ENCODE measurements around the gene ZKSCAN3.

ZKSCAN3 gene

DNA sequence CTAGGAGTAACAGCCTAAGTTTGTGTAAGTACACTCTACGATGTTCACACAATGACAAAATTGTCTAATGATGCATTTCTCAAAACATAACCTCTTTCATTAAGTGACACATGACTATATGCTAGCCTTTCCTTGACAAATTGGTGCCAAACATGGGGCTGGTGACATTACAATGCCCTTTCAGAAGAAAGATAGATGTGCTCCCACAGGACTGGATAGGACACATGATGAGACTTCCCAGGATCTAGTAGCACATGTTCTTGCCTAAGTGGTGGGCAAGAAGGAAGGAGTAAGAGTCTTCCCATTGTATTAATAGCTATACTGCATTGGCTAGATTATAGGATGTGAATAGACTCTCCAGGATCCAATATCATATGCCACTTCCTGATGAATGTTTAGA lies 21.5 kb downstream of the ZKSCAN3 start:
- in situ Hi-C loops (cut with MboI; ENCODE audit: low pct_unique_long_range_greater_than_20kb, low sequenced_read_pairs, unreplicated experiment), result loop anchor here (25.0 kb wide), 1 partner anchor 1209 kb away; no protein-coding TSS in a partner anchor
- DNase-seq (ENCODE audit: low spot score), result no peak
- TF ChIP-seq, protein P1, sequence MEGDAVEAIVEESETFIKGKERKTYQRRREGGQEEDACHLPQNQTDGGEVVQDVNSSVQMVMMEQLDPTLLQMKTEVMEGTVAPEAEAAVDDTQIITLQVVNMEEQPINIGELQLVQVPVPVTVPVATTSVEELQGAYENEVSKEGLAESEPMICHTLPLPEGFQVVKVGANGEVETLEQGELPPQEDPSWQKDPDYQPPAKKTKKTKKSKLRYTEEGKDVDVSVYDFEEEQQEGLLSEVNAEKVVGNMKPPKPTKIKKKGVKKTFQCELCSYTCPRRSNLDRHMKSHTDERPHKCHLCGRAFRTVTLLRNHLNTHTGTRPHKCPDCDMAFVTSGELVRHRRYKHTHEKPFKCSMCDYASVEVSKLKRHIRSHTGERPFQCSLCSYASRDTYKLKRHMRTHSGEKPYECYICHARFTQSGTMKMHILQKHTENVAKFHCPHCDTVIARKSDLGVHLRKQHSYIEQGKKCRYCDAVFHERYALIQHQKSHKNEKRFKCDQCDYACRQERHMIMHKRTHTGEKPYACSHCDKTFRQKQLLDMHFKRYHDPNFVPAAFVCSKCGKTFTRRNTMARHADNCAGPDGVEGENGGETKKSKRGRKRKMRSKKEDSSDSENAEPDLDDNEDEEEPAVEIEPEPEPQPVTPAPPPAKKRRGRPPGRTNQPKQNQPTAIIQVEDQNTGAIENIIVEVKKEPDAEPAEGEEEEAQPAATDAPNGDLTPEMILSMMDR (IDR thresholded peaks at IDR 0.05; ENCODE audit: extremely low read depth, insufficient read depth, missing control alignments), result no peak

DNA sequence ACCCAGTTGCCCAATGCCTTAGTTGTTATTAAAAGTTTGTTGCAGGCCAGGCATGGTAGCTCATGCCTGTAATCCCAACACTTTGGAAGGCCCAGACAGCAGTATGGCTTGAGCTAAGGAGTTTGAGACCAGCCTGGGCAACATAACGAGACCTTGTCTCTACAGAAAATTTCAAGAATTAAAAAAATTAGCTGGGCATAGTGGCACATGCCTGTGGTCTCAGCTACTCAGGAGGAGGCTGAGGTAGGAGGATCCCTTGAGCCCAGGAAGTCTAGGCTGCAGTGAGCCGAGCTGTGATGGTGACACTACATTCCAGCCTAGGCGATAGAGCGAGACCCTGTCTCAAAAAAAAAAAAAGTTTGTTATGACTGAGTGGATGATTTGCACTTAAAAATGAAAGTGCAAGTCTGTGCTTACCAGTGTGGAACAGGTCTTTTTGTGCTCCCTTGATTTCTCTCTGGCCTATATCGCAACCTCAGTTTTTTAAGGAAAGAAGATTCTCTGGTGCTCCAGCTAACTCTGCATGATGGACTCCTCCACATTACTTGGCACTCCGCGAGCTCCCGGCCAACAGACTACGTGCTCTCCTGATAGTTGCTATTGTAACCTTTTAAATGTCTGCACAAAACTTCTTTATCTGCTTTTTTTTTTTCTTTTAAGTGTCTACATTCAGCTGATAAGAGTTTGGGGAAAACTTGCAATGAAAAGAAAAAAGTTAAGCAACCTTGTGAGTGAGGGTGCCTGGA lies 22.1 kb downstream of the ZKSCAN3 start:
- TF ChIP-seq, protein P1 (IDR thresholded peaks at IDR 0.05; ENCODE audit: extremely low read depth, insufficient read depth, missing control alignments), result no peak
- DNase-seq (ENCODE audit: low spot score), result peak; percentile 48
- in situ Hi-C loops (cut with MboI; ENCODE audit: low pct_unique_long_range_greater_than_20kb, low sequenced_read_pairs, unreplicated experiment), result loop anchor here (25.0 kb wide), 1 partner anchor 1210 kb away; no protein-coding TSS in a partner anchor

DNA sequence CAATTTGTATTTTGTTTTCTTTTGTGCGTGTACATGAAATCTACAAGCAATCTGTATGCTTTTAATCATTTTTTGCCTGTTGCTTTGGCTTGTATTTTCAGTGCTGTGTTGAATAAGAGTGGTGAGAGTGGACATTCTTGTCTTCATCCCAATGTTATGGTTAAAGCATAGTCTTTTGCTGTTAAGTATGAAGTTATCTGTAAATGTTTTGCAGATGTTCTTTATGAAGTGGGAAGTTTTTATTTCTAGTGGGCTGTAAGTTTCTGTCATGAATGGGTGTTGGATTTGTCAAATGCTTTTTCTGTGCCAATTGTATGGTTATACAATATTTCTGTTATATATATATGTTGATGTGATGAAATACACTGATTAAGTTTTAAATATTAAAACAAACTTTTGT lies 24.2 kb downstream of the ZKSCAN3 start:
- TF ChIP-seq, protein P1 (IDR thresholded peaks at IDR 0.05; ENCODE audit: extremely low read depth, insufficient read depth, missing control alignments), result no peak
- in situ Hi-C loops (cut with MboI; ENCODE audit: low pct_unique_long_range_greater_than_20kb, low sequenced_read_pairs, unreplicated experiment), result loop anchor here (25.0 kb wide), 1 partner anchor 1212 kb away; no protein-coding TSS in a partner anchor
- DNase-seq (ENCODE audit: low spot score), result no peak

DNA sequence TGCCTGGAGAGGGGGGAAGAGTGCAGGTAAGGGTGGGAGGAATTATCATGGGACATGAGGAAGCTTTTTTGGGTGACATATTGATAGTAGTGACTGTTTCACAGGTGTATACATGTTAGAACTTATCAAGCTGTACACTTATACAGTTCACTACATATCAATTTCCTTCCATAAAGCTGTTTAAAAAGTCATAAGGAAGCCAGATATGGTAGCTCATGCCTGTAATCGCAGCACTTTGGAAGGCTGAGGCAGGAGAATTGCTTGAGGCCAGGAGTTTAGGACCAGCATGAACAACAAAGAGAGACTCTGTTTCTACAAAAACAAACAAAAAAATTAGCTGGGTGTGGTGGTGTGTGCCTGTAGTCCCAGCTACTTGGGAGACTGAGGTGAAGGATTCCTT lies 28.1 kb downstream of the ZKSCAN3 start:
- TF ChIP-seq, protein P1 (IDR thresholded peaks at IDR 0.05; ENCODE audit: extremely low read depth, insufficient read depth, missing control alignments), result no peak
- in situ Hi-C loops (cut with MboI; ENCODE audit: low pct_unique_long_range_greater_than_20kb, low sequenced_read_pairs, unreplicated experiment), result no loop called here
- no peak for DNase-seq (ENCODE audit: low spot score)

DNA sequence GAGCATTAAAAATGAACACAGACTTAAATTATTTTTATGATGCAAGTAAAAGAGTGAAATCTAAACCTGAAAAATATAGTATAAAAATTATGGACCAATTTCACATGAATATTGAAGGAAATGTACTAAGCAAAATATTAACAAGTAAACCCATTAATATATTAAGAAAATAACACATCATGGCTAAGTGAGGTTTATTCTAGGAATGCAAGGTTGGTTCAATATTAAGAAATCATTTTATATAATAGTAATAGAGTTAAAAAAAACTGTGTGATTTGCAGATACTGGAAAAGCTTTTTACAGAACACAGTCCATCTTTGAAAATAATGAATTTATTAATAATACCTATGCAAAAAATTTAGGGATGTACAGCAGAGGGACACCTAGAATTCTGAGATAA lies 28.9 kb downstream of the ZKSCAN3 start:
- DNase-seq (ENCODE audit: low spot score), result no peak
- TF ChIP-seq, protein P1 (IDR thresholded peaks at IDR 0.05; ENCODE audit: extremely low read depth, insufficient read depth, missing control alignments), result no peak
- in situ Hi-C loops (cut with MboI; ENCODE audit: low pct_unique_long_range_greater_than_20kb, low sequenced_read_pairs, unreplicated experiment), result no loop called here

DNA sequence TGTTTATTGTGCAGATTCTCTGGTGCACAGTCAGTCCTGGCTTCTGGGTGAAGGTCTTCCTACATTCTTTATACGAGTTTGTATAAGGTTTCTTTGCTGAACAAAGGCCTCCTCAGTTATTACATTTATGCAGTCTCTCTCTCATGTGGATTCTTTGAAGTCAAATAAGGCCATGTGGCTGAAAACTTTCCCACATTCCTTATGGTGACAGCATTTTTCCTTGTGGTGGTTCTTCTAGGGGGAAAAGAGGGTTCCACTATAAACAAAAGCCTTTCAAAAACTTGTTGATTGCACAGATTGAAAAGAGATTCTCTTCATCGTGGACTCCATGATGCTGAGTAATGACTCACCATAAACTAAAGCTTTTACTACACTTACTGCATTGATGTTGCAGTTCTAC lies 30.6 kb downstream of the ZKSCAN3 start:
- TF ChIP-seq, protein P1 (IDR thresholded peaks at IDR 0.05; ENCODE audit: extremely low read depth, insufficient read depth, missing control alignments), result no peak

More for the DNA sequence above, 30.6 kb downstream of the ZKSCAN3 start:
- no peak for DNase-seq (ENCODE audit: low spot score)
- in situ Hi-C loops (cut with MboI; ENCODE audit: low pct_unique_long_range_greater_than_20kb, low sequenced_read_pairs, unreplicated experiment), result no loop called here
